Loucy (cell line): ENCODE measurements around the gene ETV3.

Experiments used
- EZH2phosphoT487 ChIP-seq: fragments of 200-600 bp; IDR thresholded peaks from 2 replicates; pipeline ENCODE4 v1.6.1; 2018; ENCODE audit warnings: antibody characterized with exemption, mild to moderate bottlenecking, moderate library complexity, borderline replicate concordance
- TF ChIP-seq, protein P1 (sequence below): fragments of 200-600 bp; sonication (generic); conservative IDR thresholded peaks from 2 replicates; pipeline ENCODE4 v1.5.1; 2014; ENCODE audit warnings: mild to moderate bottlenecking, antibody characterized with exemption, low read length

DNA sequence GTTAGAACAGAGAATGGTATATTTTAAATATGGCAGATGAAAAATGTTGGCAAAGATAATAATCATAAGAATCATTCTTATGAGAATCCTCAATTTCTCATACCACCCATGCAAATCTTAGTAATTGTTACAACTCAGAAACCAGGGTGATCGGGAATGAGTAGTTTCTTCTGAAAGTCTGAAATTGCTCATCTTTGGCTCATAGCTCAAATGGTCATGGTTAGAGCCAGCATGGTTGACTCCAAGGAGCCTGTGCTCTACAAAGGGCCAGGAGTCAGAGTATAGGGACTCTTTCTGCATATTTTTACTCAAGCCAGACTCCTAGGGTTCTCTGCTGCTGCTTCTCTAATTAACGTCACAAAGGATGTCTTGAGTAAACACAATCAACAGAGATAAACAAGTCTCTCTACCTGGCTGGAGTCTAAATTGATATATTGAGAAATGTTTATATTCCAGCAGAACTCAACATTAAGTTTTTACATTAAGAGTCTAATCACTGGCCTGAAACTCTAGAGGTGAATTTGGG, 1.9 kb upstream of the ETV3 start:
- TF ChIP-seq, protein P1, sequence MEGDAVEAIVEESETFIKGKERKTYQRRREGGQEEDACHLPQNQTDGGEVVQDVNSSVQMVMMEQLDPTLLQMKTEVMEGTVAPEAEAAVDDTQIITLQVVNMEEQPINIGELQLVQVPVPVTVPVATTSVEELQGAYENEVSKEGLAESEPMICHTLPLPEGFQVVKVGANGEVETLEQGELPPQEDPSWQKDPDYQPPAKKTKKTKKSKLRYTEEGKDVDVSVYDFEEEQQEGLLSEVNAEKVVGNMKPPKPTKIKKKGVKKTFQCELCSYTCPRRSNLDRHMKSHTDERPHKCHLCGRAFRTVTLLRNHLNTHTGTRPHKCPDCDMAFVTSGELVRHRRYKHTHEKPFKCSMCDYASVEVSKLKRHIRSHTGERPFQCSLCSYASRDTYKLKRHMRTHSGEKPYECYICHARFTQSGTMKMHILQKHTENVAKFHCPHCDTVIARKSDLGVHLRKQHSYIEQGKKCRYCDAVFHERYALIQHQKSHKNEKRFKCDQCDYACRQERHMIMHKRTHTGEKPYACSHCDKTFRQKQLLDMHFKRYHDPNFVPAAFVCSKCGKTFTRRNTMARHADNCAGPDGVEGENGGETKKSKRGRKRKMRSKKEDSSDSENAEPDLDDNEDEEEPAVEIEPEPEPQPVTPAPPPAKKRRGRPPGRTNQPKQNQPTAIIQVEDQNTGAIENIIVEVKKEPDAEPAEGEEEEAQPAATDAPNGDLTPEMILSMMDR, result no peak
- TF ChIP-seq EZH2phosphoT487, result no peak
